Measurements from ENCODE around the gene PP2D1. TPM values are rescaled to one million over a fixed set of nuclear protein-coding genes. Genes with fewer than 3 reads are reported as not detected.
"Not testable (repeated sequence)": the region's sequence is repeated elsewhere in the genome, so short reads cannot be mapped to it uniquely, and the experiment has no call there.

Gene PP2D1
- total RNA-seq, 1 experiment from 2014 or later: not detected

DNA sequence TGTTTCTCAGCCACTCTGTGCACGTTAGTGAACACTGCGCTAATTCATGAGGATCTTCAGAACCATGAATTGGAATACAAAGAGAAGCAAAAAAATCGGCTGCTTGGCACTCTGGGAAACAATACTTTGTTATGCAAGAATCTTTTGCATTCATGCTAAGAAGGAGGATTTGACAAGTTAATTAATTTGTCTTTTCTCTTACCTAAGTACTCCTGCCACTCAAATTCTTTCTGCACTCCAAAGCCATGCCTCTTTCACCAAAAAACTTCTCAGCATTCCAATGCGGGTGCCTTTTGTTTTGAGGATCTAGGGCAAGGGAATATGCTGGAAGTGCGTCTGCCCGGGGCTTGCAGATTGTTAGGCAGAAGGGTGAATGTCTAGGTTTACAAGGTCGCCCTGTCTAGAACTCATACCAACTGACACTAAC lies 16.9 kb upstream of the PP2D1 start:
- Mint-ChIP-seq H3K4me3 (ENCODE audit: low read depth, unreplicated experiment) (no peak overlapping the region), H3K4me1 (ENCODE audit: low read depth, unreplicated experiment) (peaks cover 7% of the 10 kb centered on the region), H3K36me3 (ENCODE audit: insufficient read depth, unreplicated experiment) (no peaks in the 10 kb centered on the region), H3K27me3 (ENCODE audit: unreplicated experiment) (no peaks in the 10 kb centered on the region), H3K9me3 (ENCODE audit: low read depth, unreplicated experiment) (no peaks in the 10 kb centered on the region), H3K27ac (ENCODE audit: unreplicated experiment) (no peak overlapping the region)
- DNase-seq: no peak
- intact Hi-C loops (cut with micrococcal nuclease; ENCODE audit: unreplicated experiment): no loop called here
- CTCF ChIA-PET: no interaction called here
- no TSS peak for BruUV-seq (replicated peaks)
- no peak for TF ChIP-seq CTCF (IDR thresholded peaks at IDR 0.05; ENCODE audit: unreplicated experiment)

DNA sequence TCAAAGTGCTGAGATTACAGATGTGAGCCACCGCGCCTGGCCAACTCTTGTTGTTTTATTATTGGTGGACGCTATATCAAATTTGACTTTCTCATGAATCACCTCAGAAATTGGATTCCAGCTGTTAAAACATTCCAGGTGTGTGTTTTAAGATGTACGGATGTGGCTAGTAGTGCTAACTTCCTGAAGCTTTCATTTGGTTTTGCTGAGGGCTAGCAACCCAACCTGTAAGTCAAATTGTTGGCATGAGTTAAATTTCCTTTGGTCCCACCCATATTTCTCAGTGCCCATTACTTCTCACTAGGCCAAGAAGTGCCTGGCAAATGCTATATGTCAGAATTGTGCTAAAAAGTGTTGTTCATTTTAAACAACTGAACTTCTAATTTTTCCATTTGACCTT lies 15.1 kb upstream of the PP2D1 start:
- Mint-ChIP-seq H3K4me3 (ENCODE audit: low read depth, unreplicated experiment) (no peak overlapping the region), H3K27ac (ENCODE audit: unreplicated experiment) (no peak overlapping the region), H3K4me1 (ENCODE audit: low read depth, unreplicated experiment) (peaks cover 16% of the 10 kb centered on the region), H3K27me3 (ENCODE audit: unreplicated experiment) (no peaks in the 10 kb centered on the region), H3K9me3 (ENCODE audit: low read depth, unreplicated experiment) (no peaks in the 10 kb centered on the region), H3K36me3 (ENCODE audit: insufficient read depth, unreplicated experiment) (no peaks in the 10 kb centered on the region)
- CTCF ChIA-PET: no interaction called here
- intact Hi-C loops (cut with micrococcal nuclease; ENCODE audit: unreplicated experiment): no loop called here
- TF ChIP-seq CTCF (IDR thresholded peaks at IDR 0.05; ENCODE audit: unreplicated experiment): no peak
- no peak for DNase-seq
- BruUV-seq (replicated peaks): no TSS peak

DNA sequence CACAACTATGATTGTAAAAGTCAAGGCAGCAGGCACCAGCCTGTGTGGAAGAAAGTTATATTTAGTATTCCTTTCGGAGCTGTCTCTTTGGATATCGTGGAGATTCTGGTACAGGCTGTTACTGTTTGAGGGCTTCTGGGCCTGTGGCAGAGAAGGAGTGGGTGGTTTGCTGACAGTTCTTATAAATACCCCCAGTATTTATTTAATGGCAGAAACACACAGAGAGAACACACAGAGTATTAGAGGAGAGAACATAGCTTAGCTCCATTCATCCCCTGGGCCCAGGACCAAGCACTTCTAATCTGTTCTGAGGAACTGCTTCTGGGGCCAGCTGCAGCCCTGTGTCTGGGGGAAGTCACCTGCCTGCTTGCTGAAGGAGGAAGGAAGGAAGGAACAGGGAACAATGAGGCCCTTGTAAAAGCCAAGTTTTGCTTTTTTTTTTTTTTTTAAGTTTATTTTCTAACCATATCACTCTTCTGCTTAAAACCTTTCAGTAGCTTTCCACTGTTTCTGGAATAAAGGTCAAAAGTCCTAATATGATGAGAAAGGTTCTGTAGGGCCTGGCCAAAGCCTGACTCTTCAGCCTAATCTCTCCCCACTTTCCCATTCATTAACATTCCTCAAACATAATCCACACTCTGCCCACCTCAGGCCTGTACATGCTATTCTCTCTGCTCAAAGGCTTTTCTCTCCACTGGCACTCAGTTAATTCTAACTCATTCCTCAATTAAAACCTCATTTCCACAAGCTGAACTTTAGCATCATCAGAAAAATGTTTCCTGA lies 11.8 kb upstream of the PP2D1 start:
- CTCF ChIA-PET: interaction anchor here (0.6 to 0.9 kb wide), 3 partner anchors 25 to 76 kb away, joined by 3 to 4 read pairs (median 3); no protein-coding TSS in a partner anchor
- peak; percentile 45 for DNase-seq
- no TSS peak for BruUV-seq (replicated peaks)

GRCh38 chr3:20022954-20023622 lies 11.0 kb upstream of the PP2D1 start:
- intact Hi-C loops (cut with micrococcal nuclease; ENCODE audit: unreplicated experiment): no loop called here
- Mint-ChIP-seq H3K27me3 (ENCODE audit: unreplicated experiment) (no peaks in the 10 kb centered on the region), H3K9me3 (ENCODE audit: low read depth, unreplicated experiment) (no peaks in the 10 kb centered on the region), H3K27ac (ENCODE audit: unreplicated experiment) (no peak overlapping the region), H3K4me3 (ENCODE audit: low read depth, unreplicated experiment) (no peak overlapping the region), H3K36me3 (ENCODE audit: insufficient read depth, unreplicated experiment) (no peaks in the 10 kb centered on the region), H3K4me1 (ENCODE audit: low read depth, unreplicated experiment) (peaks cover 16% of the 10 kb centered on the region)
- no peak for DNase-seq
- no TSS peak for BruUV-seq (replicated peaks)
- TF ChIP-seq CTCF (IDR thresholded peaks at IDR 0.05; ENCODE audit: unreplicated experiment): no peak
- CTCF ChIA-PET: interaction anchor here (0.9 kb wide), 1 partner anchor 75 kb away, joined by 3 read pairs; no protein-coding TSS in a partner anchor

More for the DNA sequence above, 11.8 kb upstream of the PP2D1 start:
- Mint-ChIP-seq H3K9me3 (ENCODE audit: low read depth, unreplicated experiment) (no peaks in the 10 kb centered on the region), H3K27ac (ENCODE audit: unreplicated experiment) (peak overlapping the region; percentile 10), H3K36me3 (ENCODE audit: insufficient read depth, unreplicated experiment) (no peaks in the 10 kb centered on the region), H3K4me3 (ENCODE audit: low read depth, unreplicated experiment) (no peak overlapping the region), H3K27me3 (ENCODE audit: unreplicated experiment) (no peaks in the 10 kb centered on the region), H3K4me1 (ENCODE audit: low read depth, unreplicated experiment) (peaks cover 16% of the 10 kb centered on the region)
- intact Hi-C loops (cut with micrococcal nuclease; ENCODE audit: unreplicated experiment): no loop called here
- no peak for TF ChIP-seq CTCF (IDR thresholded peaks at IDR 0.05; ENCODE audit: unreplicated experiment)

DNA sequence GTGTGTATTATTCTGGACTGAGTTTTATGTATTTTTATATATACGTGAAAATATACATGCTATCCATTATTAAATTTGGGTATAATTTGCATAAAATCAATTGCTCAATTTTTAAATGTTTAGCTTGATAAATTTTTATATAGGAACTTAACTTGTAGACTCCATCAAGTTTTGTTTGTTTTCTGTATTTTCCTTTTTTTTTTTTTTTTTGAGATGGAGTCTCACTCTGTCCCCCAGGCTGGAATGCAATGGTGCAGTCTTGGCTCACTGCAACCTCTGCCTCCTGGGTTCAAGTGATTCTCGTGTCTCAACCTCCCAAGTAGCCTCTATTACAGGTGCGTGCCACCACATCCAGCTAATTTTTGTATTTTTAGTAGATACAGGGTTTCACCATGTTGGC lies 4.0 kb upstream of the PP2D1 start:
- CTCF ChIA-PET; intact Hi-C loops (cut with micrococcal nuclease; ENCODE audit: unreplicated experiment); BruUV-seq (replicated peaks); H3K4me3 Mint-ChIP-seq (ENCODE audit: low read depth, unreplicated experiment); H3K27me3 Mint-ChIP-seq (ENCODE audit: unreplicated experiment); H3K36me3 Mint-ChIP-seq (ENCODE audit: insufficient read depth, unreplicated experiment); H3K4me1 Mint-ChIP-seq (ENCODE audit: low read depth, unreplicated experiment); H3K27ac Mint-ChIP-seq (ENCODE audit: unreplicated experiment); DNase-seq; H3K9me3 Mint-ChIP-seq (ENCODE audit: low read depth, unreplicated experiment): not testable (repeated sequence)

Measured in Calu3 (cell line).